AG20443 (cell line): Measurements from ENCODE around the gene STMN3.

Source experiments
- DNase-seq: peaks from one replicate; pipeline ENCODE4 v3.0.0; 2012; ENCODE audit warnings: low spot score, mixed read lengths

STMN3 gene

GRCh38 chr20:63653041-63653973 is at the start of gene STMN3:
TSS of gene STMN3 (minus strand) at chr20:63653424. CDS start at chr20:63653345, 79 bp downstream.
- DNase-seq = peak; percentile 88

DNA sequence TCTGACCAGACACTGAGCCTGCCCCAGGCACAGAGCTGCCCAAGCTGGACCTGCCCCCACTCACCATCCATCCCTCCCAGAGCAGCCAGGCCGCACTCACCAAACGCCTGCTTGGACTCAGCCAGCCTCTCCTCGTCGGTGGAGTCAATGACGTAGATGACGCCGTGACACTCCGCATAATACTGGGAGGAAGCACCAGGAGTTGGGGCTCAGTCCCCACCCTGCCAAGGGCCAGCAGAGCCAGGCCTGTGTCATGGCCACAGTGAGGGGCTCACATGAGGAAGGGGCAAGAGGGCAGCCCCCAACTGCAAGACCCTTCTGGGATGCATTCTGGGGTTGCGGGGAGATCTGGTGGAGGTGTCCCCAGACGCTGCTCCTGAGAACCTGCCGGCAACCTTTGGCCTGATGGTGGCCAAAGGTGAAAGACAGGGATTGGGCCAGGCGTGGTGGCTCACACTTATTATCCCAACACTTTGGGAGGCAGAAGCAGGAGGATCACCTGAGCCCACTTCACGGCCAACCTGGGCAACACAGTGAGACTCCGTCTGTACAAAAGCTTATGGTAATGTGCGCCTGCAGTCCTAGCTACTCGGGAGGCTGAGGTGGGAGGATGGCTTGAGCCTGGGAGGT is 48.9 kb upstream of the STMN3 start:
- no peak for DNase-seq

DNA sequence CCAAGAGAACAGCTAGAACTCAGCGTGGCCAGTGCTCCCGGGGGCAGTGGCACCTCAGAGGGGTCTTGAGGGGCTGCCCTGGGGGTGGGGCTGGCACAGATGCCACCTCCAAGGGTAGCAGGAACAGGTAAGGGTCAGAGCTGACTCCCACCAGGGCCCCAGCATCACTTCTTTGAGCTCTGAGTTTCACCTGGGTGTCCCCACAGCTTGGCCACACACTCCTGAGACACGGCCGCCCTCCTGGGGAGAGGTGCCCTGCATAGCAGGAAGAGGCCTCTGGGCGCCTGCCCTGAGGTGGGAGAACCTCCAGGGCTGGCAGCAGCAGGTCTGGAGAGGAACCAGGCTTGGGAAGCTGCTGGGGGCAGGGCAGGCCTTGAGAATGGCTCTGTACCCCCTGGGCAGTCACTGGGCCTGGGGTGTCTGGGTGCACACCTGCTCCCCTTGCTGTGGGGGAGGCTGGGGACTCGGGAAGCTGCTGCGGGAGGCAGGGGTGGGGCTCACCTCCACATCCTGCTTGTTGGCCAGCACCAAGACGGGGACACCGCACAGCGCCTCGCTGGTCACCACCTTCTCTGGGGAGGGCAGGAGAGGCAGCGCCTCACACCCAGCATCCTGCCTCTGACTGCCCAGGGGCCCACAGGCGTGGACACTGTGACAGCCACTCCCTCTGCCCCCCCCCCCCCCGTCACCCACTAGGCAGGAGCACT is 48.3 kb upstream of the STMN3 start:
- no peak for DNase-seq

DNA sequence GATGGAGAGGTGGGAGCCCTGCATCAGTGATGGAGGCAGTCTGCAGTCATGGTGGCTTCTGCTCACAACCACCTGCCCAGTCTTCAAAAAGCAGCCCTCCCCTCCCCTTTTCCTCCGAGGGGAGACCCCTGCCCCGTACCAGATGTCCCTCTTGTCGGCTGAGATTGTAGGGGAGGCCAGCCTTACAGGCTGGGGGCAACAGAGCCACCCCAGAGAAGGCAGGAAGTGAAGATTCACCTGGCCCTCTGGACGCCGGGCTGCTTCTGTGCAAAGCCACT is 47.8 kb upstream of the STMN3 start:
- DNase-seq = no peak

- peak; percentile 5 for DNase-seq
Observed at GRCh38 chr20:63700199-63701050, 47.2 kb upstream of the STMN3 start.

- DNase-seq = no peak
Observed at GRCh38 chr20:63699466-63700198, 46.4 kb upstream of the STMN3 start.

DNA sequence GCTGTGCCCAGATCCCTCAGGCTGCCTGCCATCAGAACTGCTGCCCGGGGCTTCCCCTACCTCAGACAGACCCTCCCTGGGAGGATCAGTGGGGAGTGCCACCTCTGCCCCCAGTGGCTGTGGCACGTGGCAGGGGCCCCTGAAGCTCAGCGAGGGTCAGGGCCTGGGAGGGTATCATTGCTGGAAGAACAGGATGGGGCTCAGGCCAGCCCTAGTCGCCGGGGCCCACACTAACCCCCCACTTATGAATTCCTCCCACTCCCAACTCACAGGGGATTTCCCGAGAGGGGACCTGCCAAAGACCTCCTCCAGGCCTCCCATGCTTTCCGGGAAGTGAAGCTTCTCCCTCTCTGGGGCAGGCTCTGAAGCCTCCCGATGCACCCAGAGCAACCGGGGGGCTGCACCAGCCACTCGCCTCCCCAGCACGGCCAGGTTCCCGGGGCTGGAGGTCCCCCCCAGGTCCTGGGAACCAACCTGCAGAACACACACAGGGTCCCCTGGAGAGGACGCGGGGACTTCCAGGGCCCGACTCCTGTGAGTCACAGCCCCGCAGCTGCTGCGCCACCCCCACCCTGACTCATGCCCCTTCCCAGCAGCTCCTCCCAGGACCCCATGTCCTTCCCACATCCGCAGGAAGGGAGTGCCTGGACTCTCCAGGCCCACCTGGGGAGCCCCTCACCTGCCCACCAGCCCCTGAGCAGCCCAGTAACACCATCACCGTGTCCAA is 45.7 kb upstream of the STMN3 start:
- DNase-seq = peak; percentile 93

GRCh38 chr20:63697868-63698545 is 44.8 kb upstream of the STMN3 start:
- DNase-seq = no peak

DNA sequence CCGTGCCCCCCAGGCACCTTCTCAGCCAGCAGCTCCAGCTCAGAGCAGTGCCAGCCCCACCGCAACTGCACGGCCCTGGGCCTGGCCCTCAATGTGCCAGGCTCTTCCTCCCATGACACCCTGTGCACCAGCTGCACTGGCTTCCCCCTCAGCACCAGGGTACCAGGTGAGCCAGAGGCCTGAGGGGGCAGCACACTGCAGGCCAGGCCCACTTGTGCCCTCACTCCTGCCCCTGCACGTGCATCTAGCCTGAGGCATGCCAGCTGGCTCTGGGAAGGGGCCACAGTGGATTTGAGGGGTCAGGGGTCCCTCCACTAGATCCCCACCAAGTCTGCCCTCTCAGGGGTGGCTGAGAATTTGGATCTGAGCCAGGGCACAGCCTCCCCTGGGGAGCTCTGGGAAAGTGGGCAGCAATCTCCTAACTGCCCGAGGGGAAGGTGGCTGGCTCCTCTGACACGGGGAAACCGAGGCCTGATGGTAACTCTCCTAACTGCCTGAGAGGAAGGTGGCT is 44.2 kb upstream of the STMN3 start:
- DNase-seq = no peak

DNA sequence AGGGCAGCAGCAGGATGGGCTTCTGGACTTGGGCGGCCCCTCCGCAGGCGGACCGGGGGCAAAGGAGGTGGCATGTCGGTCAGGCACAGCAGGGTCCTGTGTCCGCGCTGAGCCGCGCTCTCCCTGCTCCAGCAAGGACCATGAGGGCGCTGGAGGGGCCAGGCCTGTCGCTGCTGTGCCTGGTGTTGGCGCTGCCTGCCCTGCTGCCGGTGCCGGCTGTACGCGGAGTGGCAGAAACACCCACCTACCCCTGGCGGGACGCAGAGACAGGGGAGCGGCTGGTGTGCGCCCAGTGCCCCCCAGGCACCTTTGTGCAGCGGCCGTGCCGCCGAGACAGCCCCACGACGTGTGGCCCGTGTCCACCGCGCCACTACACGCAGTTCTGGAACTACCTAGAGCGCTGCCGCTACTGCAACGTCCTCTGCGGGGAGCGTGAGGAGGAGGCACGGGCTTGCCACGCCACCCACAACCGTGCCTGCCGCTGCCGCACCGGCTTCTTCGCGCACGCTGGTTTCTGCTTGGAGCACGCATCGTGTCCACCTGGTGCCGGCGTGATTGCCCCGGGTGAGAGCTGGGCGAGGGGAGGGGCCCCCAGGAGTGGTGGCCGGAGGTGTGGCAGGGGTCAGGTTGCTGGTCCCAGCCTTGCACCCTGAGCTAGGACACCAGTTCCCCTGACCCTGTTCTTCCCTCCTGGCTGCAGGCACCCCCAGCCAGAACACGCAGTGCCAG is 43.6 kb upstream of the STMN3 start, which contains the start of gene TNFRSF6B:
Gene TNFRSF6B, plus strand, starts transcription at position 25 of the 729 bp plus-strand sequence. Its CDS starts 116 bp downstream, at position 141.
- DNase-seq = no peak

DNA sequence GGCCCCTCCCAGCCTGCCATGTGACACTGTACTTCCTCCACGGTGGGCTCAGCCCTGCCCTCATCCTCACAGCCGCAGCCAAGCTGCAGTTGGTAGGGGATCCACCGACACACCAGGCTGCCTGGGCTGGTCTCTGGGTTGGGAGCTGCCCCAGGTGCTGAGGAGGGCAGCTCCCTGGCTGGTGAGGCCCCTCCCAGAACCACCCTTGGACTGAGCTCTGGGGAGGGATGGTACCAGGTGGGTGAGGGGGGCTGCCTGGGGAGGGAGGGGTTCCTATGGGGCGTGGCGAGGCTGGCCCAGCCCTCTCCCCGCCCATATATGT is 43.0 kb upstream of the STMN3 start:
- DNase-seq = no peak

DNA sequence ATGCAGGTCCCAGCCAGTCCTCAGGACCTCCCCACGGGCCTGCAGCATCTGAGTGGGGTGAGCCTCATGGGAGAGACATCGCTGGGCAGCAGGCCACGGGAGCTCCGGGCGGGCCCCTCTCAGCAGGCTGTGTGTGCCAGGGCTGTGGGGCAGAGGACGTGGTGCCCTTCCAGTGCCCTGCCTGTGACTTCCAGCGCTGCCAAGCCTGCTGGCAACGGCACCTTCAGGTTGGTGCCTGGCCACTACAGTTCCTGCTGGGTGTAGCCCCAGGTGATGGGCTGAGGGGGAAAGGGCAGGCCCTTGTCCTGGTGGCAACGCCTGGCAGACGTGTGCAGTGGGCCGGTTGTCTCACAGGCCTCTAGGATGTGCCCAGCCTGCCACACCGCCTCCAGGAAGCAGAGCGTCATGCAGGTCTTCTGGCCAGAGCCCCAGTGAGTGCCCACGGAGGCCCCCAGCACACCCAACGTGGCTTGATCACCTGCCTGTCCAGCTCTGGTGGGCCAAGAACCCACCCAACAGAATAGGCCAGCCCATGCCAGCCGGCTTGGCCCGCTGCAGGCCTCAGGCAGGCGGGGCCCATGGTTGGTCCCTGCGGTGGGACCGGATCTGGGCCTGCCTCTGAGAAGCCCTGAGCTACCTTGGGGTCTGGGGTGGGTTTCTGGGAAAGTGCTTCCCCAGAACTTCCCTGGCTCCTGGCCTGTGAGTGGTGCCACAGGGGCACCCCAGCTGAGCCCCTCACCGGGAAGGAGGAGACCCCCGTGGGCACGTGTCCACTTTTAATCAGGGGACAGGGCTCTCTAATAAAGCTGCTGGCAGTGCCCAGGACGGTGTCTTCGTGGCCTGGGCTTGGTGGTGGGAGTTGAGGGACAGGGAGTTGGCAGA is 42.4 kb upstream of the STMN3 start:
- DNase-seq = no peak

- DNase-seq = no peak
Observed at GRCh38 chr20:63694584-63695423, 41.6 kb upstream of the STMN3 start.

DNA sequence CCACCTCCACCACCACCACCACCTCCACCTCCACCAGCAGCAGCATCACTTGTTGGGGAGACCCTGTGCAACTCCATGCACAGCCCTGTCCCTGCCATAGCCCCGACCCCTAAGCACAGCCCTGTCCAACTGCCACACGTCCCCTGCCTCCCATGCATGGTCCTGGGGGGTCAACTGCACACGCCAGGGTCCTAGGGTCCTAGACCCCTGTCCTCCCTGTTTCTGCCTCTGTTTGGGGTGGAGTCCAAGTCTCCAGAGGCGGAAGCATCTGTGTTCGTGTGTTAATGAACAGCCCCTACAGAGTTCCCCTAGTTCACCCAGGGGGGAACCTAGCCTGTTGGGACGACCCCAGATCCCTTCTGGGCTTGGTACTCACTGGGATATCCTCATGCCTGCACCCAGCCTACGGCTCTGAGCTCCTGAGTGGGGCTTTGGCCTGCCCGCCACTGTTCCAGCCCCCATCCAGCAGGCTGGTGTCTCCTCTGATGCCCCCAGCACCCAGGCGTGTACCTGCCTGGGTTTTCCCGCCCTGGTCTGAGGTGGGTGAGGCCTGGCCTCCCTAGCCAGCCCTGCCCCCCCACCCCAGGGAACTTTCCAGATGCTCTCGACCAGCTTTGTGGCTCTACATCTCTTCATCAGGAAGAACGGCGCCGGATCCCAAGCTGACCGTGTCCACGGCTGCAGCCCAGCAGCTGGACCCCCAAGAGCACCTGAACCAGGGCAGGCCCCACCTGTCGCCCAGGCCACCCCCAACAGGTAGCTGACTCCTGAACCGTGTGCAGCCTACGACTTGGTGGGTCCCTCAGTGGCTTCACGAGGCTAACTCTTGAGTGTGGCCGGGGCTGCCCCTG is 40.7 kb upstream of the STMN3 start:
- no peak for DNase-seq

DNA sequence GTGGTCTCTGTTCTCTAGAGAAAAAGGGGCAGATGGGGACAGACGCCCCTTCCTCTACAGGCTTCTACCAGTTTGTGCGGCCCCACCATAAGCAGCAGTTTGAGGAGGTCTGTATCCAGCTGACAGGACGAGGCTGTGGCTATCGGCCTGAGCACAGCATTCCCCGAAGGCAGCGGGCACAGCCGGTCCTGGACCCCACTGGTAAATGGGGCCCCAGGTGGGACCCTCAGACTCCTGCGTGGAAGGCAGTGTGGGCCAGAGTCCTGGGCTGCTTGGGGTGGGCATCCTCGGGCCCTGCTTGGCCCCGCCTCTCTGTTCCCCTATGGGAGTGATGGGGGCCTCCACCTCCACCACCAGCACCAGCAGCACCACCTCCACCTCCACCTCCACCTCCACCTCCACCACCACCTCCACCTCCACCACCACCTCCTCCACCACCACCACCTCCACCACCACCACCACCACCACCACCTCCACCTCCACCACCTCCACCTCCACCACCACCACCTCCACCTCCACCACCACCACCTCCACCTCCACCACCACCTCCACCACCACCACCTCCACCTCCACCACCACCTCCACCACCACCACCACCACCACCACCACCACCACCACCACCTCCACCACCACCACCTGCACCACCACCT is 40.0 kb upstream of the STMN3 start:
- no peak for DNase-seq
